CD4-positive, alpha-beta T cell treated with Interleukin-6 at 100 ng/mL for 8 hours (primary cell): ENCODE data around the gene AK1.

Experiments
- DNase-seq: peaks from one replicate; pipeline ENCODE4 v3.0.0-alpha.2; 2020; ENCODE audit warnings: mixed read lengths, low spot score

Gene AK1

GRCh38 chr9:127877566-127877998 is at the start of gene AK1:
AK1 (minus strand) TSS chr9:127877675; CDS start chr9:127874617, 3,058 bp downstream.
- no peak for DNase-seq

- DNase-seq, result no peak
Measured at GRCh38 chr9:127926906-127927200, 49.4 kb upstream of the AK1 start.

GRCh38 chr9:127925959-127926905 is 48.8 kb upstream of the AK1 start:
- no peak for DNase-seq

GRCh38 chr9:127924736-127925444 is 47.4 kb upstream of the AK1 start:
- no peak for DNase-seq

- DNase-seq, result no peak
Measured at GRCh38 chr9:127923771-127924170, 46.3 kb upstream of the AK1 start.

- no peak for DNase-seq
Measured at GRCh38 chr9:127923046-127923445, 45.6 kb upstream of the AK1 start.

GRCh38 chr9:127921557-127922120 is 44.2 kb upstream of the AK1 start:
- DNase-seq, result peak; percentile 74

GRCh38 chr9:127920794-127921193 is 43.3 kb upstream of the AK1 start:
- no peak for DNase-seq

GRCh38 chr9:127919253-127919815 is 41.9 kb upstream of the AK1 start:
- no peak for DNase-seq

GRCh38 chr9:127918183-127919107 is 41.0 kb upstream of the AK1 start:
- DNase-seq, result no peak

- DNase-seq, result no peak
Measured at GRCh38 chr9:127917603-127918002, 40.1 kb upstream of the AK1 start.

- peak; percentile 96 for DNase-seq
Measured at GRCh38 chr9:127916720-127917581, 39.5 kb upstream of the AK1 start, which contains the start of gene ST6GALNAC4. ST6GALNAC4 (minus strand) TSS chr9:127917041; CDS start chr9:127916419, 622 bp downstream.

GRCh38 chr9:127915801-127916719 is 38.6 kb upstream of the AK1 start:
- DNase-seq, result no peak

- DNase-seq, result no peak
Measured at GRCh38 chr9:127915325-127915752, 37.9 kb upstream of the AK1 start.

GRCh38 chr9:127913682-127914081 is 36.2 kb upstream of the AK1 start:
- no peak for DNase-seq

- DNase-seq, result no peak
Measured at GRCh38 chr9:127912882-127913281, 35.4 kb upstream of the AK1 start.

- DNase-seq, result no peak
Measured at GRCh38 chr9:127912296-127912695, 34.8 kb upstream of the AK1 start.

GRCh38 chr9:127910613-127911205 is 33.2 kb upstream of the AK1 start:
- no peak for DNase-seq

GRCh38 chr9:127909839-127910273 is 32.4 kb upstream of the AK1 start:
- no peak for DNase-seq
